ENCODE data around the gene FHAD1. TPM values are rescaled to one million over a fixed set of nuclear protein-coding genes. Genes with fewer than 3 reads are reported as not detected.

Gene FHAD1
- total RNA-seq, 1 donor: 0.10 TPM

DNA sequence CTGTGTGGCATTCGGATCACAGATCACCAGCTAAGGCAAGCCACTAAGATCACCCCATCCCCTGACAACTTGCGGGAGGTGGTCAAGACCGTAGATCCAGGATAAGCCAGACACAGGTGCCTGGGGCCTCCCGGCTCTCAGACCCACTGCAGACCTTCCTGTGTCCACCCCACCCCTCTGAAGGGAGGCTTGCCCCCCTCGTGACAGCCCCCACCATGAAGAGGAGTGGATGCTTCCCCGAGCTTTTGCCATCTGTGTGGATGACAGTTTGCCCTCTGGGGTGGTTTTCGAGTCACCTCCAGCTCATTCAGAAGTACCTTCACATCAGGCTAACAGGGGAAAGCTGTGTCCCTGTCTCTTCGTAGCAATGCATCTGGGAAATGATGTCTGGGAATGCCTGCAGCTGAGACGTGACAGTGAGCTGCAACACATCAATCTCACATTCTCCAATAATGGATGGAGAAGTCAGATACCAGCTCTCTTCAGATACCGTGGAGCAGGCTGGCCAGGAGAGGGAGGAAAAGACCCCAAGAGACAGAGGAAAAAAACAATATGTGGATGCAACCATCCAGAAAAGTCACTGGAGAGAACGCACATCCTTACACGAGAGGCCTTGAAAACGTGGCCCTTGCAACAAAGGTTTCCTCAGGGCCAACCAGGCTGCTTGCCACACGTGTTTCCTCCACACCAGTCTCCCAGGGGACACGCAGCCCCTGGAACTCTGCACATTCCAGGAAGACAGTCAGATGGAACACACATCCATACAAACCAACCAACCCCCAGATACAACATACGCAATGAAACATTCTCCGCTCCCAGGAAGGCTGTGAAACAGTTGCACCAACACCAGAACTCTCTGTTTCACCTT is 20.4 kb upstream of the FHAD1 start:
- Histone ChIP-seq H3K27me3 (ENCODE audit: insufficient read depth, low read length) (no peaks in the 10 kb centered on the region), H3K4me3 (ENCODE audit: low read length) (no peak overlapping the region), H3K4me1 (ENCODE audit: insufficient read depth, low read length) (peaks cover 43% of the 10 kb centered on the region), H3K9me3 (ENCODE audit: low read depth, low read length) (no peaks in the 10 kb centered on the region)

DNA sequence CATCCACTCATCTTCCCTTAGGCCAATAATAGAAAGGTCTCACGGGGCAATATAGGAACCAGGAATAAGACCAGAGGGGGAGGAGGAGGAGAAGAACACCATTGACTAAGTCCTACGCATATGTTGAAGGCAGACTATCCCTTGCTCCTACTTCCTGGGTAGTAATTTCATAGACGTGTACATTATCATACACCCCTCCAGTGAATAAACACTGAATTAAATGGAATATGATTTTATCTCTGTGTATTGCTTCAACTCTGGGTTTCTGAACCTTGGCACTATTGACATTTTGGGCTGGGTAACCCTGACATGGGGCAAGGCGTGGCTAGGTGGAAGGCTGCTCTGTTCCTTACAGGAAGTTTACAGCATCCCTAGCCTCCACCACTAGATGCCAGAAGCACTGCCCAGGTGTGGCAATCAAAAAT is 17.3 kb upstream of the FHAD1 start:
- H3K4me1 ChIP-seq (ENCODE audit: insufficient read depth, low read length): peaks cover 33% of the 10 kb centered on the region
- H3K4me3 ChIP-seq (ENCODE audit: low read length): no peak overlapping the region
- H3K27me3 ChIP-seq (ENCODE audit: insufficient read depth, low read length): no peaks in the 10 kb centered on the region
- no peaks in the 10 kb centered on the region for H3K9me3 ChIP-seq (ENCODE audit: low read depth, low read length)

DNA sequence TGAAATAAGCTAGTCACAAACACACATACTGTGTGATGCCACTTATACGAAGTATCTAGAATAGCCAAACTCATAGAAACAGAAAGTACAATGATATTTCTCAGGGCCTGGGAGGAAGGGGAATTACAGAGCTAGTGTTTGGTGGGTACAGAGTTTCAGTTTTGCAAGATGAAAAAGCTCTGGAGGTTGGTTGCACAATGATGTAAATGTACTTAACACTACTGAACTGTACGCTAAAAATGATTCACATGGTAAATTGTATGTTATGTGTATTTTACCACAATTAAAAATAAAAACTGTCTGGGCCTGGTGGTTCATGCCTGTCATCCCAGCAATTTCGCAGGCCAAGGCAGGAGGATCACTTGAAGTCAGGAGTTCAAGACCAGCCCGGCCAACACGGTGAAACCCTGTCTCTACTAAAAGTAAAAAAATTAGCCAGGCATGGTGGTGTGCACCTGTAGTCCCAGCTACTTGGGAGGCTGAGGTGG is 15.3 kb upstream of the FHAD1 start:
- peaks cover 31% of the 10 kb centered on the region for H3K4me1 ChIP-seq (ENCODE audit: insufficient read depth, low read length)
- no peak overlapping the region for H3K4me3 ChIP-seq (ENCODE audit: low read length)
- no peaks in the 10 kb centered on the region for H3K9me3 ChIP-seq (ENCODE audit: low read depth, low read length)
- H3K27me3 ChIP-seq (ENCODE audit: insufficient read depth, low read length): no peaks in the 10 kb centered on the region

DNA sequence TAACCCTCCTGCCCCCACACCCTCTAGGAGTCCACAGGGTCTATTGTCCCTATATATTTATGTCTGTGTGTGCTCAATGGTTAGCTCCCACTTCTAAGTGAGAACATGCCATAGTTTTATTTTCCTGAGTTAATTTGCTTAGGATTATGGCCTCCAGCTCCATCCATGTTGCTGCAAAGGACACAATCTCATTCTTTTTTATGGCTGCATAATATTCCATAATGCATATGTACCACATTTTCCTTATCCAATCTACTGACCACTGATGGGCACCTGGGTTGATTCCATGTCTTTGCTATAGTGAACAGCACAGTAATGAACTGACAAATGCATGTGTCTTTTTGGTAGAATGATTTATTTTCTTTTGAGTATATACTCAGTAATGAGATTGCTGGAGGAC is 13.3 kb upstream of the FHAD1 start:
- no peak overlapping the region for H3K4me3 ChIP-seq (ENCODE audit: low read length)
- H3K27me3 ChIP-seq (ENCODE audit: insufficient read depth, low read length): no peaks in the 10 kb centered on the region
- H3K4me1 ChIP-seq (ENCODE audit: insufficient read depth, low read length): peaks cover 31% of the 10 kb centered on the region
- no peaks in the 10 kb centered on the region for H3K9me3 ChIP-seq (ENCODE audit: low read depth, low read length)

DNA sequence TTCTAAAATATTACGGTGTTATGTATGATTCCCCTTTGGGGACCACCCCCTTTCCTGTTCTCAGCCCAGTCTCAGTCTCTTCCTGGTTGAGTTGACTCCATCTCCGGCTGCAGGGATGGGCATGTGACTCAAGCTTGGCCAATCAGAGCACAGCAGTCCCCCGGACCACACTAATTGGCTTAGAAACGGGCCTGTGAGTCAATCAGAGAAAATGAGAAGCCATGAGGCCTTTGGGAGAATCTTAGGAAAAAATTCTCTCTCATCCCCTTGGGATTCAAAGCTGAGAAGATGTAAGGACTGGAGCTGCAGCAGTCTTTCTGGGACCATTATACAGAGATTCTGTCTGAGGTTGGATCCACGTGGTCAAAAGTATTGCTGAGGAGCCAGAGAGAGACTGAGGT is 10.7 kb upstream of the FHAD1 start:
- H3K4me1 ChIP-seq (ENCODE audit: insufficient read depth, low read length): peaks cover 12% of the 10 kb centered on the region
- no peaks in the 10 kb centered on the region for H3K27me3 ChIP-seq (ENCODE audit: insufficient read depth, low read length)
- no peak overlapping the region for H3K4me3 ChIP-seq (ENCODE audit: low read length)
- H3K9me3 ChIP-seq (ENCODE audit: low read depth, low read length): no peaks in the 10 kb centered on the region

DNA sequence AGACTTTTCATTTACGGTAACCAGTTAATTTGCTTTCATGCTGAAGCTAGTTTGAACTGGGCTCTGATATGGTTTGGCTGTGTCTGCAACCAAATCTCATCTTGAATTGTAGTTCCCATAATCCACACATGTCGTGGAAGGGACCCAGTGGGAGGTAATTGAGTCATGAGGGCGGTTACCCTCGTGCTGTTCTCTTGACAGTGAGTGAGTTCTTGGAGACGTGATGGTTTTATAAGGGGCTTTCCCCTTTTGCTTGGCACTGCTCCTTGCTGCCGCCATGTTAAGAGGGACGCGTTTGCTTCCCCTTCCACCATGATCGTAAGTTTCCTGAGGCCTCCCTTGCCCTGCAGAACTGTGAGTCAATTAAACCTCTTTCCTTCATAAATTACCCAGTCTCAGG is 10.3 kb upstream of the FHAD1 start:
- Histone ChIP-seq H3K4me1 (ENCODE audit: insufficient read depth, low read length) (peaks cover 9% of the 10 kb centered on the region), H3K9me3 (ENCODE audit: low read depth, low read length) (no peaks in the 10 kb centered on the region), H3K27me3 (ENCODE audit: insufficient read depth, low read length) (no peaks in the 10 kb centered on the region), H3K4me3 (ENCODE audit: low read length) (no peak overlapping the region)

DNA sequence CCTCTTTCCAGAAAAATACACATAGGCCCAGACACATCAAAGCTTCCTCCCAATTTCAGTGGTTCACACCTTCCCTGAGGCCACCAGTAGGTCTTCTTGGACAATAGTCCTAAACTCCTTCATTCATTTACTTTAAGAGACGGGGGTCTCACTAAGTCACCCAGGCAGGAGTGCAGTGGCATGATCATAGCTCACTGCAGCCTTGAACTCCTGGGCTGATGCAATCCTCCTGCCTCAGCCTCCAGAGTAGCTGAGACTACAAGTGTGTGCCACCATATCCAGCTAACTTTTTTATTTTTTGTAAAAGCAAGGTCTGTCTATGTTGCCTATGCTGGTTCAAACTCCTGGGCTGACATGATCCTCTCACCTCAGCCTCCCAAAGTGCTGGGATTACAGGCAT is 8.2 kb upstream of the FHAD1 start:
- Histone ChIP-seq H3K27me3 (ENCODE audit: insufficient read depth, low read length) (no peaks in the 10 kb centered on the region), H3K9me3 (ENCODE audit: low read depth, low read length) (no peaks in the 10 kb centered on the region), H3K4me3 (ENCODE audit: low read length) (no peak overlapping the region), H3K4me1 (ENCODE audit: insufficient read depth, low read length) (no peaks in the 10 kb centered on the region)

DNA sequence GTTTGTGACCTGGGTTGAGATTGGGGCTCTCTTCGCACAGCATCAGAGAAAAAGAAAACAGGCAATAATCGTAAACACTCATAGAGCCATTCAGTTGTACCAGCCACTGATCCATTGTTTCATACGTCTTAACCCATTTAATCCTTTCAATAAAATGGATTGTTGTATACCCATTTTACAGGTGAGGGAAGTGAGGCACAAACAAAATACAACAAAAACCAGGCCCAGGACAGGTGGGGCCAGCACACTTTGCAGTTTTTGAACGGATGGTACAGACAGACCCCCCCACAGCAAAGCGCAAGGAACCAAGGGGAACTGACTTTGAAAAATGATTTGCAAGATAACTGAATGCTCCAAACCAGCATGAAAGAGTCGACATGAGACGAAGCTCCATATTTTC is 4.3 kb upstream of the FHAD1 start:
- Histone ChIP-seq H3K4me3 (ENCODE audit: low read length) (no peak overlapping the region), H3K9me3 (ENCODE audit: low read depth, low read length) (no peaks in the 10 kb centered on the region), H3K27me3 (ENCODE audit: insufficient read depth, low read length) (peaks cover 2% of the 10 kb centered on the region), H3K4me1 (ENCODE audit: insufficient read depth, low read length) (peaks cover 27% of the 10 kb centered on the region)

DNA sequence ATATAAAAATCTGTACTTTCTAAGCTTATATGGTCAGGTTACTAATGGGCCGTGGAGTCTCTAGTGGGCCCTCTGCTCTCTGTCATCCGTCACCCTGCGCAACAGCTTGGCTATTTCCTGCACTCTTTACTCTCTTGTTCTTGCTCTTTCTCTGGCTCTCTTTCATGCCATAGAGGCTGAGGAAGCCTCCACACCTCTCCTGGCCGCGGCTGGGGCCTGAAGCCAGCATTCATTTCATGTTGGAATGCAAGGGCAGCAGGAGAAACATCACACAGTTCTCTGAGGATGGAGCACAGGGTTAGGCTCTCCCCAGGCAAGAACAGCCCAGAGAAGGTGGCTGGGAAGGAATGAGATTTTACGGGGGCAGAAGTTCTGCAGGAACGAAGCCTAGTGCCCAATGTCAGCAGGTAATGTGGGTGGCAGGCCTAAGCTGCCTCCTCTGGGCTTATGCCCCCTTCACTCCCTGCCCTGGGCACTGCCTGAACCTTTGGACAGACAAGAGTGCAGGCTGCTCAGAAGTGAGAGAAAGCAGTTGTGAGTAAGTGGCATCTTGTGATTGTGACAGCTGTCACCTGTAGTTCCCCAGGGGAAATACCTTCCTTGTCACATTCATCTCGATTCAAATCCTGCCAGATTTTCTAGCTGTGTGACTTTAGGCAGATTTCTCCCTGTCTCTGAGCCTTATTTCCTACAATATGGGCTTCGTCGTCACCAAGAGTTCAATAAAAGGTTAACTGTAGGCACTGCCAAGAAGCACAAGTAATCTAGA is 3.6 kb upstream of the FHAD1 start:
- Histone ChIP-seq H3K4me1 (ENCODE audit: insufficient read depth, low read length) (peaks cover 31% of the 10 kb centered on the region), H3K9me3 (ENCODE audit: low read depth, low read length) (no peaks in the 10 kb centered on the region), H3K27me3 (ENCODE audit: insufficient read depth, low read length) (peaks cover 8% of the 10 kb centered on the region), H3K4me3 (ENCODE audit: low read length) (no peak overlapping the region)

DNA sequence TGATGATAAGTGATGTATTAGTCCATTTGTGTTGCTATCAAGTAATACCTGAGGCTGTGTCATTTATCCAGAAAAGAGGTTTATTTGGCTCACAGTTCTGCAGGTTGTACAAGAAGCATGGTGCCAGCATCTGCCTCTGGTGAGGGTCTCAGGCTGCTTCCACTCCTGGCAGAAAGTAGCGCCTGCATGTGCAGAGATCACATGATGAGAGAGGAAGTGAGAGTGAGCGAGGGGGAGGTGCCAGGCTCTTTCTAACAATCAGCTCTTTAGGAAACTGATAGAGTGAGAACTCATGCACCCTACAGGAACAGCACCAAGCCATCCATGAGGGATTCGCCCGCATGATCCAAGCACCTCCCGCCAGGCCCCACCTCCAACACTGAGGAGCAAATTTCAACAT is 2.2 kb upstream of the FHAD1 start:
- Histone ChIP-seq H3K27me3 (ENCODE audit: insufficient read depth, low read length) (peaks cover 8% of the 10 kb centered on the region), H3K4me1 (ENCODE audit: insufficient read depth, low read length) (peaks cover 43% of the 10 kb centered on the region), H3K4me3 (ENCODE audit: low read length) (no peak overlapping the region), H3K9me3 (ENCODE audit: low read depth, low read length) (no peaks in the 10 kb centered on the region)

DNA sequence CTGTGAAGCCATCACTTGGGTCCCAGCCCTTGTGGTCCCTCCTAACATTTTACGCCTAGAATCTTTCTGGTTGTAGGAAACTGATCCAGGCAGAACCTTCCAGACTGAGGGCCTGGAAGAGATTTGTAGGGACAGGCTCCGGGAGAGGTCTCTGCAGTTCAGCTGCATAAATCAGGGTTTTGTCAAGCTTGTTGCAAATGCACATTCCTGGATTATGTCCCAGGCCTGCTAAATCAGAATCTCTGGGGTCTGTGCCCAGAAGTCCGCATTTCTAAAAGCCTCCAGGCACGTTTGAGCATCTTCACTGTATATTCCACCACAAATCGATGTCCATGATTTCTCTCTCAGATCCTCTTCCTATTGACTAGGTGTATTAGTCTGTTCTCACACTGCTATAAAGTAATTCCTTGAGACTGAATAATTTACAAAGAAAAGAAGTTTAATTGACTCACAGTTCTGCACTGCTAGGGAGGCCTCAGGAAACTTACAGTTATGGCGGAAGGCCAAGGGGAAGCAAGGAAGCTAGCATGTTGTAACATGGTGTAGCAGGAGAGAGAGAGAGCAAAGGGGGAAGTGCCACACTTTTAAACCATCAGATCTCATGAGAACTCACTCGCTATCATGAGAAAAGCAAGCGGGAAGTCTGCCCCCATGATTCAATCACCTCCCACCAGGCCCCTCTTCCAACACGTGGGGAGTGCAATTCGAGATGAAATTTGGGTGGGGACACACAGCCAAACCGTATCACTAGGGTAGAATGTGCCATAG is 1.2 kb upstream of the FHAD1 start:
- Histone ChIP-seq H3K27me3 (ENCODE audit: insufficient read depth, low read length) (peaks cover 8% of the 10 kb centered on the region), H3K4me3 (ENCODE audit: low read length) (no peak overlapping the region), H3K4me1 (ENCODE audit: insufficient read depth, low read length) (peaks cover 43% of the 10 kb centered on the region), H3K9me3 (ENCODE audit: low read depth, low read length) (no peaks in the 10 kb centered on the region)

DNA sequence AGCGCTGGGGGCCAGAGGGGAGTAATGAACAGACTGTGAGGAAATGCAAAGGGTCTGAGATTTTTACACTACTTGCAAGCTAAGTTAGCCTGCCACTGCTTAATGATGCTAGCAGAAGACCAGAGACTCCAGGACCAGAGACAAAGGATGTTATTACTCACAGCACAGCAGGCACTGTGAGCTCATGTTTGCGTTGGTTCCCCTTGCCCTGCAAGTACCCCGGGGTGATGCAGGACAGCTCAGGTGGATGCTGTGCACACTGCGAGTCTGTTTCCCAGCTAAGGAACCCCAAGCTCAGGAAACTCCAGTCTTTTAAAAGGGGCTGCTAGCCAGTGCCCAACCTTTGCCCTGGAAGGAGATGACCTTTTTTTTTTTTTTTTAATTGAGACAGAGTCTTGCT is 1.2 kb downstream of the FHAD1 start:
- Histone ChIP-seq H3K4me1 (ENCODE audit: insufficient read depth, low read length) (peaks cover 50% of the 10 kb centered on the region), H3K9me3 (ENCODE audit: low read depth, low read length) (no peaks in the 10 kb centered on the region), H3K27me3 (ENCODE audit: insufficient read depth, low read length) (peaks cover 8% of the 10 kb centered on the region), H3K4me3 (ENCODE audit: low read length) (no peak overlapping the region)

DNA sequence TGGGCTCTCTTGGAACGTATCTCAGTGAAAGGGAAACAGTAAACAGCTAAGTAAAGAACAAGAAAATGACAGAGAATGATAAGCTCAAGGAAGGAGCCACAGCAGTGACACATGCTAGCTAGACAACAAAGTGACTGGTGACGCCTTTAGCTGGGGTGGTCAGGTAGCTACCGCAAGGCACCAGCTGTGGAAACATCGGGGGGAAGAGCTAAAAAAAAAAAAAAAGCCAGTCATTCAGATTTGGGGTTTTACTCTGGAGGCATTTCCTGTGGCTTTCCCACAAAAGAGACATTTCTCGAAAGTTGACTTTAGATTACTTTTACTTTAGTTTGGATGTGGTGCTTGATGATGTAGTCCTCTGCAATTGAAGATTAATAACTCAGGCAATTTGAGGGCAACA is 2.1 kb downstream of the FHAD1 start:
- H3K9me3 ChIP-seq (ENCODE audit: low read depth, low read length): no peaks in the 10 kb centered on the region
- H3K4me3 ChIP-seq (ENCODE audit: low read length): no peak overlapping the region
- peaks cover 8% of the 10 kb centered on the region for H3K27me3 ChIP-seq (ENCODE audit: insufficient read depth, low read length)
- H3K4me1 ChIP-seq (ENCODE audit: insufficient read depth, low read length): peaks cover 50% of the 10 kb centered on the region

DNA sequence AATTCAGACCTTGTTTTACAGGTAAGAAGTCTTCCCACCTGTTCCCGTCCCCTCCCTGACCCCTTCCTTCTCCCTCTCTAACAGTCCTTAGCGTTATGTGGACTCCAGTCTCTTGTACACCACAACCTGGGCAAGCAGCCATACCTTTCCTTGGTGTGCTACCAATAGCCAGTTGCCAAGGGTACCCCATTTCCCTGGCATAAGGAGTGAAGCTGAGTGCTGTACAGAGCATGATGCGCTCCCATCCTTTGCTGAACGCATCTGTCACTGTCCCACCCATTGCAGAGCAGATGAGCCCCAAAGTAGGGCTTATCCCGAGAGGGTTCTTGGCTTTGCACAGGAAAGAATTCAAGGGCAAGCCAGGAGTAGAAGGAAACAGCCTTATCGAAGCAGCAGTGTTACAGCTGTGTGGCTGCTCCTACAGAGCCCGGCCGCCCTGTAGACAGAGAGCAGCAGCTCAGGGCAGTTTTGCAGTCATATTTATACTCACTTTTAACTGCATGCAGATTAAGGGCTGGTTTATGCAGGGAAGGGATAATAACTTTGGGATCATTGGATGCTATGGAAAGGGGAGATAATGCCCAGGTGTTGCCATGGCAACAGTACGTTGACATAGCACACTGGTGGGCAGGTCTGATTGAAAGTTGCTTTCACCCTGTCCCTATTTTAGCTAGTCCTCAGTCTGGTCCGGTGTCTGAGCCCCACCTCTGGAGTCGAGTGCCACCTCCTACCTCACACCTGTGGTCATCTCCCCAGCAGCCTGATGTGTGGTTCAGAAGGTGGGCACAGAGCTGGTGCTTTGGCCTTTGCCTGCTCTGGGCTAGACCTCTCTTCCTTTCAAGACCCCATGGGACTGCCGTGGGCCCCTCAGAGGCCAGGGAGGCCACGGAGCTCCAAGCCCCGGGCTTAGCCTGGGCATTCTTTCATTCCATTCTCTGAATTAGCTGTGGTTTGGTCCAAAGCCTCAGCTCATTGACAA is 5.1 kb downstream of the FHAD1 start:
- H3K4me3 ChIP-seq (ENCODE audit: low read length): no peak overlapping the region
- H3K4me1 ChIP-seq (ENCODE audit: insufficient read depth, low read length): peaks cover 29% of the 10 kb centered on the region
- peaks cover 8% of the 10 kb centered on the region for H3K27me3 ChIP-seq (ENCODE audit: insufficient read depth, low read length)

More for the DNA sequence above, 5.1 kb downstream of the FHAD1 start:
- no peaks in the 10 kb centered on the region for H3K9me3 ChIP-seq (ENCODE audit: low read depth, low read length)

Data from mononuclear cell (primary cell).